SK-N-SH treated with all-trans-retinoic acid at 6 μM for 48 hours (cell line): ENCODE measurements around the gene DIPK1B.

Experiments used
- ARNTL ChIP-seq: fragments of 450-650 bp; formaldehyde crosslinking; IDR thresholded peaks from 2 replicates; pipeline ENCODE4 v1.5.0; 2020; ENCODE audit warnings: low read depth, mild to moderate bottlenecking, moderate library complexity, borderline replicate concordance
- CREB5 ChIP-seq: fragments of 250-450 bp; sonication (Bioruptor Pico); IDR thresholded peaks from 2 replicates; pipeline ENCODE4 v1.5.1; 2020; ENCODE audit warnings: low read depth, mild to moderate bottlenecking, moderate library complexity
- CSRNP3 ChIP-seq: fragments of 250-450 bp; sonication (Bioruptor Pico); IDR thresholded peaks from 2 replicates; pipeline ENCODE4 v1.5.1; 2021; ENCODE audit warnings: mild to moderate bottlenecking, moderate library complexity
- ESRRG ChIP-seq: fragments of 250-450 bp; sonication (Bioruptor Pico); IDR thresholded peaks from 2 replicates; pipeline ENCODE4 v1.6.1; 2021; ENCODE audit warnings: mild to moderate bottlenecking
- PATZ1 ChIP-seq: fragments of 250-450 bp; sonication (Bioruptor Pico); IDR thresholded peaks from 2 replicates; pipeline ENCODE4 v1.8.0; 2020; ENCODE audit warnings: mild to moderate bottlenecking, moderate library complexity, borderline replicate concordance
- PPARA ChIP-seq: fragments of 250-450 bp; sonication (Bioruptor Pico); IDR thresholded peaks from 2 replicates; pipeline ENCODE4 v1.5.0; 2020; ENCODE audit warnings: mild to moderate bottlenecking, borderline replicate concordance
- ZFP30 ChIP-seq: fragments of 450-650 bp; formaldehyde crosslinking; IDR thresholded peaks from 2 replicates; pipeline ENCODE4 v1.5.0; 2022; ENCODE audit warnings: mild to moderate bottlenecking, moderate library complexity
- ZNF70 ChIP-seq: fragments of 450-650 bp; formaldehyde crosslinking; IDR thresholded peaks from 2 replicates; pipeline ENCODE4 v1.5.0; 2020; ENCODE audit warnings: mild to moderate bottlenecking, moderate library complexity
- TF ChIP-seq, protein P1 (sequence below): fragments of 250-450 bp; sonication (Bioruptor Pico); IDR thresholded peaks from 2 replicates; pipeline ENCODE4 v1.5.0; 2020; ENCODE audit warnings: mild to moderate bottlenecking, moderate library complexity

GRCh38 chr9:136765041-136765440, 52.7 kb downstream of the DIPK1B start:
- TF ChIP-seq CREB5 (no peak), PPARA (no peak), PATZ1 (CRISPR knock-in tag) (no peak), ESRRG (no peak), ARNTL (CRISPR knock-in tag) (no peak), CSRNP3 (CRISPR knock-in tag) (no peak), ZNF70 (CRISPR knock-in tag) (no peak), ZFP30 (CRISPR knock-in tag) (no peak)
- TF ChIP-seq, protein P1, sequence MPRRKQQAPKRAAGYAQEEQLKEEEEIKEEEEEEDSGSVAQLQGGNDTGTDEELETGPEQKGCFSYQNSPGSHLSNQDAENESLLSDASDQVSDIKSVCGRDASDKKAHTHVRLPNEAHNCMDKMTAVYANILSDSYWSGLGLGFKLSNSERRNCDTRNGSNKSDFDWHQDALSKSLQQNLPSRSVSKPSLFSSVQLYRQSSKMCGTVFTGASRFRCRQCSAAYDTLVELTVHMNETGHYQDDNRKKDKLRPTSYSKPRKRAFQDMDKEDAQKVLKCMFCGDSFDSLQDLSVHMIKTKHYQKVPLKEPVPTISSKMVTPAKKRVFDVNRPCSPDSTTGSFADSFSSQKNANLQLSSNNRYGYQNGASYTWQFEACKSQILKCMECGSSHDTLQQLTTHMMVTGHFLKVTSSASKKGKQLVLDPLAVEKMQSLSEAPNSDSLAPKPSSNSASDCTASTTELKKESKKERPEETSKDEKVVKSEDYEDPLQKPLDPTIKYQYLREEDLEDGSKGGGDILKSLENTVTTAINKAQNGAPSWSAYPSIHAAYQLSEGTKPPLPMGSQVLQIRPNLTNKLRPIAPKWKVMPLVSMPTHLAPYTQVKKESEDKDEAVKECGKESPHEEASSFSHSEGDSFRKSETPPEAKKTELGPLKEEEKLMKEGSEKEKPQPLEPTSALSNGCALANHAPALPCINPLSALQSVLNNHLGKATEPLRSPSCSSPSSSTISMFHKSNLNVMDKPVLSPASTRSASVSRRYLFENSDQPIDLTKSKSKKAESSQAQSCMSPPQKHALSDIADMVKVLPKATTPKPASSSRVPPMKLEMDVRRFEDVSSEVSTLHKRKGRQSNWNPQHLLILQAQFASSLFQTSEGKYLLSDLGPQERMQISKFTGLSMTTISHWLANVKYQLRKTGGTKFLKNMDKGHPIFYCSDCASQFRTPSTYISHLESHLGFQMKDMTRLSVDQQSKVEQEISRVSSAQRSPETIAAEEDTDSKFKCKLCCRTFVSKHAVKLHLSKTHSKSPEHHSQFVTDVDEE (CRISPR knock-in tag): no peak
